ENCODE data around the gene PMPCA. TPM values are rescaled to one million over a fixed set of nuclear protein-coding genes. Genes with fewer than 3 reads are reported as not detected.

The PMPCA gene
- total RNA-seq, 1 experiment from 2014 or later, result 116 TPM

DNA sequence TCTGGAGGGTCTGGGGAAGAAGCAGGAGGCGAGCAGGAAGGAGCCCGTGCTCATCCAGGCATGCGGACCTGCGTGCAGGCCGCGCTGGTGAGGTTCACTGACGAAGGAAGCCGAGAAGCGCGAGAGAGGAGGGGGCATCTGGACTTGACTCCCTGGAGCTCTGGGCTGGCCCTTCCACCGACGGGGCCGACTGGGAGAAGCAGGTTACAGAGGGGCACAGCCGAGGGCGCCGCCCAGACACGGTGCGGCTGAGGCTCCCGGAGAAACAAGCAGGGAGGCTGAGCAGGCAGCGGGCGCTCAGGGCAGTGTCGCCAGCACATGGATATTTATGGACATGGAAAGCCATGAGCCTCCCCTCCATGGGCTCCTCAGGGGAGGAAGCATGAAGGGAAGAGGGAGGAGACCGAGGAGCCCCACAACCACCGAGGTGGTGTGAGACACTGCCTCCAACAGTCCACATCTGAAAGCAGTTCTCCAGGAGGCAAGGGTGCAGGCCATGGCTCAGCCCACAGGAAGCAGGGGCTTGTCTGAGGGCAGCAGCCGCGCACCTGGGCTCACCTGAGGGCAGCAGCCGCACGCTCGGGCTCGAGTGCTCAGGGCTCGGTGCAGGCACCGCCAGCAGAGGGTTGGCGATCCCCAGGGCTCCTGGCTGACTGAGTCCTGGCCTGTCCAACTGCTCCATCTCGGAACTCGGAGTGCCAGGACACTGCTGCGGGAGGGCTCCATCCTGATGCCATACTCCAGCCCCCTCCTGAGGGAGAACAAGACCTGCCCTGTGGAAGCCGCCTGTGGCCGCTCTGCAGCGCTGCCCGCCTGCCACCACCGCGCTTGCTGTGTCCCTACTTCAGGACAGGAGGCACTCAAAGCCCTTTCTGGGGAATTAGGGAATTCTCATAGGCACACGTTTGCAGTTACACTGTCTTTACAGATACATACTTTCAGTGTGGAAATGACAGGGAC lies 44.9 kb downstream of the PMPCA start:
- intact Hi-C loops (cut with micrococcal nuclease), result no loop called here
- no peak for DNase-seq (ENCODE audit: low read depth, low spot score)
- POLR2A ChIA-PET, result no interaction called here

More for the DNA sequence above, 44.9 kb downstream of the PMPCA start:
- RAD21 ChIA-PET (ENCODE audit: low non-redundant PET in 1 of 2, low total read pairs in 2 of 2, uncharacterized antibody in 2 of 2, unreplicated experiment in 2 of 2), result no interaction called here
- ATAC-seq, result 0 out of 2 replicates have a peak, but pooled peaks have one; percentile 16
- no peak overlapping the region for H3K4me2 ChIP-seq (ENCODE audit: low read length)
- H4K20me1 ChIP-seq (ENCODE audit: insufficient read depth), result no peaks in the 10 kb centered on the region
- no peaks in the 10 kb centered on the region; the same call in 1 of the 2 replicates for H3K79me2 ChIP-seq (ENCODE audit: insufficient read depth, low read length)
- H3K9me3 ChIP-seq (ENCODE audit: control insufficient read depth in 1 of 2, insufficient read depth in 1 of 2, low read depth in 1 of 2, low read length in 2 of 2), result no peaks in the 10 kb centered on the region
- no peaks in the 10 kb centered on the region for H3K4me1 ChIP-seq (ENCODE audit: control insufficient read depth in 1 of 2, insufficient read depth in 2 of 2, low read length in 2 of 2)
- H3K27ac ChIP-seq (ENCODE audit: low read depth, low read length), result no peak overlapping the region
- CTCF ChIA-PET, result no interaction called here
- no peak overlapping the region for H3K9ac ChIP-seq (ENCODE audit: low read length)
- no TSS peak for BruUV-seq (replicated peaks)
- no peak overlapping the region for H2AFZ ChIP-seq (ENCODE audit: low read depth, low read length, poor library complexity, severe bottlenecking)
- TF ChIP-seq ZBTB33 (IDR thresholded peaks at IDR 0.05; ENCODE audit: extremely low read depth, insufficient replicate concordance, low read length) (no peak), EZH2 (IDR thresholded peaks at IDR 0.05) (no peak), SRF (IDR thresholded peaks at IDR 0.05; ENCODE audit: low read depth) (no peak), JUND (IDR thresholded peaks at IDR 0.05) (no peak), POLR2AphosphoS5 (IDR thresholded peaks at IDR 0.05; ENCODE audit: low read depth, low read length) (no peak), POLR2A (IDR thresholded peaks at IDR 0.05; ENCODE audit: borderline replicate concordance, extremely low read depth, insufficient read depth, insufficient read length) (no peak), TCF7L2 (IDR thresholded peaks at IDR 0.05; ENCODE audit: borderline replicate concordance, extremely low read depth, insufficient read depth, insufficient read length) (no peak), REST (IDR thresholded peaks at IDR 0.05; ENCODE audit: low read depth) (no peak), ZNF274 (IDR thresholded peaks at IDR 0.05; ENCODE audit: low read depth, low read length) (no peak), SP1 (IDR thresholded peaks at IDR 0.05; ENCODE audit: low read depth) (no peak)
- TF ChIP-seq, protein P1, sequence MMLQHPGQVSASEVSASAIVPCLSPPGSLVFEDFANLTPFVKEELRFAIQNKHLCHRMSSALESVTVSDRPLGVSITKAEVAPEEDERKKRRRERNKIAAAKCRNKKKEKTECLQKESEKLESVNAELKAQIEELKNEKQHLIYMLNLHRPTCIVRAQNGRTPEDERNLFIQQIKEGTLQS (IDR thresholded peaks at IDR 0.05), result no peak
- TF ChIP-seq, protein P2, sequence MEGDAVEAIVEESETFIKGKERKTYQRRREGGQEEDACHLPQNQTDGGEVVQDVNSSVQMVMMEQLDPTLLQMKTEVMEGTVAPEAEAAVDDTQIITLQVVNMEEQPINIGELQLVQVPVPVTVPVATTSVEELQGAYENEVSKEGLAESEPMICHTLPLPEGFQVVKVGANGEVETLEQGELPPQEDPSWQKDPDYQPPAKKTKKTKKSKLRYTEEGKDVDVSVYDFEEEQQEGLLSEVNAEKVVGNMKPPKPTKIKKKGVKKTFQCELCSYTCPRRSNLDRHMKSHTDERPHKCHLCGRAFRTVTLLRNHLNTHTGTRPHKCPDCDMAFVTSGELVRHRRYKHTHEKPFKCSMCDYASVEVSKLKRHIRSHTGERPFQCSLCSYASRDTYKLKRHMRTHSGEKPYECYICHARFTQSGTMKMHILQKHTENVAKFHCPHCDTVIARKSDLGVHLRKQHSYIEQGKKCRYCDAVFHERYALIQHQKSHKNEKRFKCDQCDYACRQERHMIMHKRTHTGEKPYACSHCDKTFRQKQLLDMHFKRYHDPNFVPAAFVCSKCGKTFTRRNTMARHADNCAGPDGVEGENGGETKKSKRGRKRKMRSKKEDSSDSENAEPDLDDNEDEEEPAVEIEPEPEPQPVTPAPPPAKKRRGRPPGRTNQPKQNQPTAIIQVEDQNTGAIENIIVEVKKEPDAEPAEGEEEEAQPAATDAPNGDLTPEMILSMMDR (IDR thresholded peaks at IDR 0.05 in 2 of 3, conservative IDR thresholded peaks at IDR 0.05 in 1 of 3; ENCODE audit: borderline replicate concordance in 1 of 3, insufficient read depth in 1 of 3, low read depth in 2 of 3, low read length in 2 of 3), result no peak
- no peaks in the 10 kb centered on the region for H3K27me3 ChIP-seq (ENCODE audit: insufficient read depth, low read length)
- peaks cover 53 to 55% of the 10 kb centered on the region in 2 experiments; a peak in 3 of 4 replicates for H3K36me3 ChIP-seq (ENCODE audit: control insufficient read depth in 1 of 2, insufficient read depth in 2 of 2, low read length in 2 of 2)
- no peaks in the 10 kb centered on the region for H3K9me2 ChIP-seq (ENCODE audit: insufficient read depth)
- H3K4me3 ChIP-seq (replicated peaks in 1 of 2; ENCODE audit: low read depth in 1 of 2, low read length in 2 of 2), result no peak overlapping the region
